Mesothelial cell of epicardium (in vitro differentiated cells): ENCODE results near the gene VHLL. TPM values are rescaled to one million over a fixed set of nuclear protein-coding genes. Genes with fewer than 3 reads are reported as not detected.

Source experiments
- DNase-seq, 2 experiments: peaks; one replicate each; pipeline ENCODE4 v3.0.0; 2021; ENCODE audit warnings: low spot score in 2 of 2; ENCODE audit not compliant: unreplicated experiment in 2 of 2
- H3K27ac Mint-ChIP-seq: 2 replicates; pipeline ENCODE4 v1.8.0; 2021; ENCODE audit warnings: mixed read lengths
- H3K27me3 Mint-ChIP-seq: 2 replicates; pipeline ENCODE4 v1.8.0; 2021; ENCODE audit warnings: low read depth, mixed read lengths
- H3K36me3 Mint-ChIP-seq: 2 replicates; pipeline ENCODE4 v1.8.0; 2021; ENCODE audit warnings: mixed read lengths
- H3K4me1 Mint-ChIP-seq: 2 replicates; pipeline ENCODE4 v1.8.0; 2021; ENCODE audit warnings: mixed read lengths
- H3K4me3 Mint-ChIP-seq: 2 replicates; pipeline ENCODE4 v1.8.0; 2021; ENCODE audit warnings: mild to moderate bottlenecking, moderate library complexity, mixed read lengths
- H3K9me3 Mint-ChIP-seq: 2 replicates; pipeline ENCODE4 v1.8.0; 2021; ENCODE audit warnings: mixed read lengths
- CTCF ChIP-seq: fragments of 200-600 bp; sonication (generic); IDR thresholded peaks from one replicate; pipeline ENCODE4 v1.5.0; 2021; ENCODE audit warnings: antibody characterized with exemption; ENCODE audit not compliant: unreplicated experiment
- total RNA-seq: library from RNA; stranded (reverse); gene quantifications from 3 replicates; pipeline ENCODE4 v1.2.1, GENCODE V29; 2021

The VHLL gene
- total RNA-seq, 1 donor from 2014 or later, result not detected

- Mint-ChIP-seq H3K9me3 (no peaks in the 10 kb centered on the region), H3K27ac (no peak overlapping the region), H3K27me3 (no peaks in the 10 kb centered on the region), H3K4me3 (no peak overlapping the region), H3K4me1 (no peaks in the 10 kb centered on the region), H3K36me3 (peaks cover 63% of the 10 kb centered on the region)
- TF ChIP-seq CTCF, result no peak
- no peak for DNase-seq
Observed at GRCh38 chr1:156262461-156263287, 36.4 kb downstream of the VHLL start.

GRCh38 chr1:156260896-156261295 is 38.2 kb downstream of the VHLL start:
- Mint-ChIP-seq H3K27me3 (no peaks in the 10 kb centered on the region), H3K4me3 (no peak overlapping the region), H3K4me1 (no peaks in the 10 kb centered on the region), H3K27ac (no peak overlapping the region), H3K9me3 (no peaks in the 10 kb centered on the region), H3K36me3 (peaks cover 52% of the 10 kb centered on the region)
- no peak for DNase-seq
- TF ChIP-seq CTCF, result no peak

- no peak overlapping the region for H3K4me3 Mint-ChIP-seq
- H3K27ac Mint-ChIP-seq, result no peak overlapping the region
- H3K4me1 Mint-ChIP-seq, result no peaks in the 10 kb centered on the region
- no peaks in the 10 kb centered on the region for H3K27me3 Mint-ChIP-seq
- peaks cover 45% of the 10 kb centered on the region for H3K36me3 Mint-ChIP-seq
- no peak for DNase-seq
- no peak for TF ChIP-seq CTCF
- no peaks in the 10 kb centered on the region for H3K9me3 Mint-ChIP-seq
Observed at GRCh38 chr1:156259805-156260204, 39.3 kb downstream of the VHLL start.

- no peak for TF ChIP-seq CTCF
- no peak for DNase-seq
- Mint-ChIP-seq H3K27me3 (no peaks in the 10 kb centered on the region), H3K4me1 (no peaks in the 10 kb centered on the region), H3K36me3 (peaks cover 43% of the 10 kb centered on the region), H3K4me3 (no peak overlapping the region), H3K9me3 (no peaks in the 10 kb centered on the region), H3K27ac (no peak overlapping the region)
Observed at GRCh38 chr1:156258859-156259258, 40.2 kb downstream of the VHLL start.

GRCh38 chr1:156257711-156258110 is 41.4 kb downstream of the VHLL start:
- H3K9me3 Mint-ChIP-seq, result no peaks in the 10 kb centered on the region
- no peaks in the 10 kb centered on the region for H3K4me1 Mint-ChIP-seq
- no peak overlapping the region for H3K4me3 Mint-ChIP-seq
- no peak for DNase-seq
- TF ChIP-seq CTCF, result no peak
- peaks cover 42% of the 10 kb centered on the region for H3K36me3 Mint-ChIP-seq
- no peak overlapping the region for H3K27ac Mint-ChIP-seq
- H3K27me3 Mint-ChIP-seq, result no peaks in the 10 kb centered on the region
